Lower leg skin (tissue), 3 donors: ENCODE data around the gene KNCN.

Source experiments
- POLR2A ChIP-seq, 2 donors: fragments of 450-650 bp; IDR thresholded peaks; one replicate each; pipeline ENCODE4 v1.6.1; 2016 to 2017; ENCODE audit warnings: antibody characterized with exemption in 2 of 2, mild to moderate bottlenecking in 1 of 2, moderate library complexity in 1 of 2
- TF ChIP-seq, protein P1 (sequence below), 3 donors: fragments of 450-650 bp; IDR thresholded peaks; one replicate each; pipeline ENCODE4 v1.5.1; 2016; ENCODE audit warnings: antibody characterized with exemption in 3 of 3, mild to moderate bottlenecking in 3 of 3, moderate library complexity in 2 of 3

DNA sequence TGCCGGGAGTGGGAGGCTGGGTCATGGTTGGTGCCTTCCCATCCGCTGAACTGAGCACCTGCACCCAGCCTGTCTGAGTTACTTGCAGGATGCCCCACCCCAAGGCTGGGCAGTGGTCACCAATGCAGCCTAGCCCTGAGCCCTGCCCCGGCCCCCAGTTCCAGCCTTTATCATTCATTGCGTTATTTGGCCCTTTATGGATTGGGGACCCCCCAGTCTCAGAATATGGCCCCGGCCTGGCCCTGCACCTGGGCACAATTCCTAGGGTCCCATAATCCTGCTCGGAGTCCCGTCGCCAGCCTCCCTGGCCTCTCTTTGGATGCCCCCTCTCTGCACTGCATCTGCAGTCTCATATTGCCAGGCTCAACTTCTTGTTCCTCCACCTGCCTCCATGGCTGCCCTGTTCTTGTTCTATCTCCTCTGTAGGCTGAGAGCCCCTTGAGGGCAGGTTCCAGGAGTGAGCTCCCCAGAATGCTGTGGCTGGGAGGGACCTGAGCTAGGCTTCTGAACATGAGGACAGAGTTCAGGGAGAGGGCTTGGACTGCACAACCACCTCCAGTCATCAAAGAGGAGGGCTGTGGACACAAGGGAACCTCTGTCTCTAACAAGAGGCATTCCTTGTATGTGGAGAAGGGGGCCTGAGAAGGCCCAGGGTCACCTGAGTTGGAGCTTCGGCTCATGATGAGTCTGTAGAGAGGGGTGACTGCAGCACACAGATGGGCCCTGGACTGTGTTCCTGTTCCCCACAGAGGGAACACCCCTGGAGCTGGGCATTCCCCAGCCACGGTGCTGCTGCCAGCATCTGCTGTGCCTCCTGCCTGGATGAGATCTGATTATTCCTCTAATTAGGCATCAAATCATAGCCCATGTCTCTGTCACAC lies 1.1 kb upstream of the KNCN start:
- TF ChIP-seq, protein P1, sequence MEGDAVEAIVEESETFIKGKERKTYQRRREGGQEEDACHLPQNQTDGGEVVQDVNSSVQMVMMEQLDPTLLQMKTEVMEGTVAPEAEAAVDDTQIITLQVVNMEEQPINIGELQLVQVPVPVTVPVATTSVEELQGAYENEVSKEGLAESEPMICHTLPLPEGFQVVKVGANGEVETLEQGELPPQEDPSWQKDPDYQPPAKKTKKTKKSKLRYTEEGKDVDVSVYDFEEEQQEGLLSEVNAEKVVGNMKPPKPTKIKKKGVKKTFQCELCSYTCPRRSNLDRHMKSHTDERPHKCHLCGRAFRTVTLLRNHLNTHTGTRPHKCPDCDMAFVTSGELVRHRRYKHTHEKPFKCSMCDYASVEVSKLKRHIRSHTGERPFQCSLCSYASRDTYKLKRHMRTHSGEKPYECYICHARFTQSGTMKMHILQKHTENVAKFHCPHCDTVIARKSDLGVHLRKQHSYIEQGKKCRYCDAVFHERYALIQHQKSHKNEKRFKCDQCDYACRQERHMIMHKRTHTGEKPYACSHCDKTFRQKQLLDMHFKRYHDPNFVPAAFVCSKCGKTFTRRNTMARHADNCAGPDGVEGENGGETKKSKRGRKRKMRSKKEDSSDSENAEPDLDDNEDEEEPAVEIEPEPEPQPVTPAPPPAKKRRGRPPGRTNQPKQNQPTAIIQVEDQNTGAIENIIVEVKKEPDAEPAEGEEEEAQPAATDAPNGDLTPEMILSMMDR (IDR thresholded peaks at IDR 0.05), result no peak
- TF ChIP-seq POLR2A (IDR thresholded peaks at IDR 0.05), result no peak
